Breast epithelium (tissue), 3 donors: ENCODE data around the gene PAOX.

ENCODE experiments used
- CTCF ChIP-seq, 3 donors: fragments of 450-650 bp; IDR thresholded peaks; one replicate each; pipeline ENCODE4 v1.5.1; 2016 to 2017; ENCODE audit warnings: antibody characterized with exemption in 3 of 3, mild to moderate bottlenecking in 3 of 3, moderate library complexity in 3 of 3
- POLR2A ChIP-seq: fragments of 450-650 bp; IDR thresholded peaks from one replicate; pipeline ENCODE4 v1.6.1; 2016; ENCODE audit warnings: antibody characterized with exemption, mild to moderate bottlenecking, moderate library complexity
- POLR2AphosphoS5 ChIP-seq, 3 donors: sonication (generic); formaldehyde crosslinking; IDR thresholded peaks; one replicate each; pipeline ENCODE4 v1.6.1; 2017; ENCODE audit warnings: antibody characterized with exemption in 3 of 3

GRCh38 chr10:133375357-133376115 is 3.5 kb upstream of the PAOX start:
- TF ChIP-seq CTCF (IDR thresholded peaks at IDR 0.05) (no peak), POLR2A (no peak), POLR2AphosphoS5 (IDR thresholded peaks at IDR 0.05) (no peak)
